ENCODE results near the gene ZDHHC5.

The ZDHHC5 gene

GRCh38 chr11:57638005-57638781 lies 29.7 kb upstream of the ZDHHC5 start:
- Mint-ChIP-seq H3K36me3 (ENCODE audit: insufficient read depth) (no peaks in the 10 kb centered on the region), H3K4me3 (peak overlapping the region; percentile 84 to 85), H3K27ac (peak overlapping the region; percentile 69 to 81), H3K9me3 (no peaks in the 10 kb centered on the region), H3K4me1 (ENCODE audit: low read depth in 2 of 2) (peaks cover 14 to 15% of the 10 kb centered on the region in 2 donors), H3K27me3 (peaks cover 51 to 57% of the 10 kb centered on the region in 2 donors)
- ATAC-seq (replicated peaks) (peak; percentile 48), DNase-seq (no peak)

GRCh38 chr11:57638811-57639320 lies 29.0 kb upstream of the ZDHHC5 start:
- ATAC-seq (replicated peaks): peak; percentile 52
- H3K27ac Mint-ChIP-seq: peak overlapping the region; percentile 69 to 81

GRCh38 chr11:57639321-57640067 lies 28.4 kb upstream of the ZDHHC5 start:
- ATAC-seq (replicated peaks): peak; percentile 9
- H3K4me1 Mint-ChIP-seq (ENCODE audit: low read depth in 2 of 2): peaks cover 14 to 15% of the 10 kb centered on the region in 2 donors
- no peak for DNase-seq
- H3K27me3 Mint-ChIP-seq: peaks cover 47 to 57% of the 10 kb centered on the region in 2 donors
- H3K36me3 Mint-ChIP-seq (ENCODE audit: insufficient read depth): no peaks in the 10 kb centered on the region
- no peaks in the 10 kb centered on the region for H3K9me3 Mint-ChIP-seq
- peak overlapping the region; percentile 84 to 85 for H3K4me3 Mint-ChIP-seq
- peak overlapping the region in 1 of 2 donors; percentile 69 for H3K27ac Mint-ChIP-seq

More at GRCh38 chr11:57638811-57639320, 29.0 kb upstream of the ZDHHC5 start:
- no peak for DNase-seq
- peak overlapping the region; percentile 84 to 85 for H3K4me3 Mint-ChIP-seq
- H3K36me3 Mint-ChIP-seq (ENCODE audit: insufficient read depth): no peaks in the 10 kb centered on the region
- no peaks in the 10 kb centered on the region for H3K9me3 Mint-ChIP-seq
- peaks cover 52 to 57% of the 10 kb centered on the region in 2 donors for H3K27me3 Mint-ChIP-seq
- peaks cover 14 to 15% of the 10 kb centered on the region in 2 donors for H3K4me1 Mint-ChIP-seq (ENCODE audit: low read depth in 2 of 2)

GRCh38 chr11:57640068-57640800 lies 27.7 kb upstream of the ZDHHC5 start:
- H3K36me3 Mint-ChIP-seq (ENCODE audit: insufficient read depth): no peaks in the 10 kb centered on the region
- DNase-seq (no peak), ATAC-seq (replicated peaks) (no peak)
- peaks cover 14 to 15% of the 10 kb centered on the region in 2 donors for H3K4me1 Mint-ChIP-seq (ENCODE audit: low read depth in 2 of 2)
- H3K27ac Mint-ChIP-seq: no peak overlapping the region
- H3K4me3 Mint-ChIP-seq: peak overlapping the region in 1 of 2 donors; percentile 85
- peaks cover 42 to 57% of the 10 kb centered on the region in 2 donors for H3K27me3 Mint-ChIP-seq
- no peaks in the 10 kb centered on the region for H3K9me3 Mint-ChIP-seq

- peaks cover 49 to 67% of the 10 kb centered on the region in 2 donors for H3K27me3 Mint-ChIP-seq
- H3K9me3 Mint-ChIP-seq: no peaks in the 10 kb centered on the region
- ATAC-seq (replicated peaks): peak; percentile 27
- H3K27ac Mint-ChIP-seq: no peak overlapping the region
- DNase-seq: no peak
- H3K36me3 Mint-ChIP-seq (ENCODE audit: insufficient read depth): no peaks in the 10 kb centered on the region
- H3K4me1 Mint-ChIP-seq (ENCODE audit: low read depth in 2 of 2): peaks cover 15 to 16% of the 10 kb centered on the region in 2 donors
- no peak overlapping the region for H3K4me3 Mint-ChIP-seq
Observed at GRCh38 chr11:57641011-57641807, 26.7 kb upstream of the ZDHHC5 start.

GRCh38 chr11:57643802-57644201 lies 24.1 kb upstream of the ZDHHC5 start:
- no peaks in the 10 kb centered on the region for H3K9me3 Mint-ChIP-seq
- peaks cover 3% of the 10 kb centered on the region for H3K36me3 Mint-ChIP-seq (ENCODE audit: insufficient read depth)

GRCh38 chr11:57644748-57645688 lies 22.9 kb upstream of the ZDHHC5 start:
- ATAC-seq (replicated peaks) (peak; percentile 73), DNase-seq (peak; percentile 83 to 90 (median 89))
- no peaks in the 10 kb centered on the region for H3K9me3 Mint-ChIP-seq
- no peak overlapping the region for H3K4me3 Mint-ChIP-seq
- H3K4me1 Mint-ChIP-seq (ENCODE audit: low read depth in 2 of 2): peaks cover 18 to 19% of the 10 kb centered on the region in 2 donors
- peaks cover 3% of the 10 kb centered on the region for H3K36me3 Mint-ChIP-seq (ENCODE audit: insufficient read depth)
- H3K27ac Mint-ChIP-seq: no peak overlapping the region
- peaks cover 41 to 70% of the 10 kb centered on the region in 2 donors for H3K27me3 Mint-ChIP-seq

More at GRCh38 chr11:57643802-57644201, 24.1 kb upstream of the ZDHHC5 start:
- ATAC-seq (replicated peaks) (no peak), DNase-seq (no peak)
- Mint-ChIP-seq H3K4me3 (no peak overlapping the region), H3K4me1 (ENCODE audit: low read depth in 2 of 2) (peaks cover 11 to 13% of the 10 kb centered on the region in 2 donors), H3K27me3 (peaks cover 43 to 67% of the 10 kb centered on the region in 2 donors), H3K27ac (no peak overlapping the region)

- H3K27ac Mint-ChIP-seq: no peak overlapping the region
- H3K36me3 Mint-ChIP-seq (ENCODE audit: insufficient read depth): peaks cover 3% of the 10 kb centered on the region
- H3K4me3 Mint-ChIP-seq: no peak overlapping the region
- H3K4me1 Mint-ChIP-seq (ENCODE audit: low read depth in 2 of 2): peaks cover 20% of the 10 kb centered on the region in 2 donors
- ATAC-seq (replicated peaks) (no peak), DNase-seq (no peak)
- H3K9me3 Mint-ChIP-seq: no peaks in the 10 kb centered on the region
- H3K27me3 Mint-ChIP-seq: peaks cover 41 to 70% of the 10 kb centered on the region in 2 donors
Observed at GRCh38 chr11:57645689-57646085, 22.2 kb upstream of the ZDHHC5 start.

GRCh38 chr11:57646194-57646798 lies 21.6 kb upstream of the ZDHHC5 start:
- no peak for DNase-seq
- H3K4me3 Mint-ChIP-seq: peak overlapping the region in 1 of 2 donors; percentile 9
- no peaks in the 10 kb centered on the region for H3K9me3 Mint-ChIP-seq
- peaks cover 41 to 70% of the 10 kb centered on the region in 2 donors for H3K27me3 Mint-ChIP-seq
- H3K36me3 Mint-ChIP-seq (ENCODE audit: insufficient read depth): peaks cover 3% of the 10 kb centered on the region
- no peak for ATAC-seq (replicated peaks)
- H3K4me1 Mint-ChIP-seq (ENCODE audit: low read depth in 2 of 2): peaks cover 20 to 22% of the 10 kb centered on the region in 2 donors
- H3K27ac Mint-ChIP-seq: no peak overlapping the region

- DNase-seq: no peak
- Mint-ChIP-seq H3K4me1 (ENCODE audit: low read depth in 2 of 2) (peaks cover 20 to 22% of the 10 kb centered on the region in 2 donors), H3K27ac (no peak overlapping the region), H3K27me3 (peaks cover 41 to 70% of the 10 kb centered on the region in 2 donors), H3K4me3 (peak overlapping the region in 1 of 2 donors; percentile 9), H3K36me3 (ENCODE audit: insufficient read depth) (peaks cover 3% of the 10 kb centered on the region), H3K9me3 (no peaks in the 10 kb centered on the region)
- no peak for ATAC-seq (replicated peaks)
Observed at GRCh38 chr11:57646799-57647303, 21.1 kb upstream of the ZDHHC5 start.

GRCh38 chr11:57647372-57647771 lies 20.5 kb upstream of the ZDHHC5 start:
- ATAC-seq (replicated peaks): no peak
- H3K27me3 Mint-ChIP-seq: peaks cover 41 to 70% of the 10 kb centered on the region in 2 donors
- H3K4me1 Mint-ChIP-seq (ENCODE audit: low read depth in 2 of 2): peaks cover 20 to 22% of the 10 kb centered on the region in 2 donors
- DNase-seq: no peak
- H3K9me3 Mint-ChIP-seq: no peaks in the 10 kb centered on the region
- H3K36me3 Mint-ChIP-seq (ENCODE audit: insufficient read depth): peaks cover 6% of the 10 kb centered on the region
- H3K27ac Mint-ChIP-seq: no peak overlapping the region
- H3K4me3 Mint-ChIP-seq: no peak overlapping the region

All from effector memory CD8-positive, alpha-beta T cell (primary cell).